HG02870 (cell line): ENCODE results near the gene ZFAND3.

ENCODE experiments used
- ATAC-seq: cut with Tn5 transposase; IDR thresholded peaks from one replicate; pipeline ENCODE4 v1.9.1; 2021; ENCODE audit warnings: mild to moderate bottlenecking, moderate library complexity; ENCODE audit not compliant: unreplicated experiment

The ZFAND3 gene

DNA sequence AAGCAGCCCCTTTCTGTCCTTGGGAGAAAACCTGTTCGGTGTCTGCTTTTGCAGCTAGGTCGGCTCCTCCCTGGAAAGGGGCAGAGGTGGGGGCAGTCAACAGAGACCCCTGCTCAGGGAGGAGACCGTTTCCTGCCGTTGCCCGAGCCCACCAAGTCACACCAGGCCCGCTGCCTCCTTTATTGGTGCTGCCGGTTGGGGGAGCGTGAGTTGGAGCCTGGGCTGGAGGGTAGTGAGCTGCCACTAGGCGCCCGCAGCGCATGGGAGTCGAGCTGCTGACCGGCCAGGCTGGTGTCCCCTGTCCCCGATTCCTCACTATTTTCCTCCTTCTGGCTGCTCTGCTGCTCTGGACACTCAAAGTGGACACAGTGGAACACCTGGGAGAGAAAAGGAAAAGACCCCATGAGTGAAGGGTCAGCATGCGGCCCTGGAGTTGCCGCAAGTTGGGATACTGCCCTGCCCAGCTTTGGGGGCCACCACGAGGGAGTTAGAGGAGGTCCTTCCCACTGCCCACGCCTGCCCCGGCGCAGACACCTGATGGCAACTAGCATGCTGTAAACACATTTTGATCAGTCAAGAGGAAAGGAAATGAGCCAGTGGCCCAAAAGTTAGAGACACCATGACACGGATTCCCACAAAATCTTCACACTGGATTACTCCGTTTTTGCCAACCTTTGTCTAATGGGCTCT is 355.4 kb downstream of the ZFAND3 start:
- no peak for ATAC-seq

DNA sequence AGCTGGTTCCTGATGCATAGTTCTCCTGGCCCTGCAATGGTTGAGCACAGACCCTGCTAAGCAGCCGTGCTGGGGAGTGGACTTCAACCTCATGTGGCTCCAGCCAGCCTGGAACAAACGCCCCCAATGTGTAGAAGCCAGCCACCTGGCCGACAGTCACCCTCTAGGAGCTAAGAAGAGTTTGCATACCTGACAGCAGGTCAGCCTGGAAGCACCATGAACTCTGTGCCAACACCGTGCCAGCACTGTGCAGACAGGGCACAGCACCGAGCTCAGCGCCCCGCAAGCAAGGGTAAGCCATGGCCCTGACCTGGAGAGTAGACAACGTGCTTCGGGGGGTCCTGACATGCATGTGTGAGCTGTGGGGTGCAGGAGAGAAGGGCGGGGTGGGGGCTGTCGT is 356.3 kb downstream of the ZFAND3 start:
- ATAC-seq, result no peak

DNA sequence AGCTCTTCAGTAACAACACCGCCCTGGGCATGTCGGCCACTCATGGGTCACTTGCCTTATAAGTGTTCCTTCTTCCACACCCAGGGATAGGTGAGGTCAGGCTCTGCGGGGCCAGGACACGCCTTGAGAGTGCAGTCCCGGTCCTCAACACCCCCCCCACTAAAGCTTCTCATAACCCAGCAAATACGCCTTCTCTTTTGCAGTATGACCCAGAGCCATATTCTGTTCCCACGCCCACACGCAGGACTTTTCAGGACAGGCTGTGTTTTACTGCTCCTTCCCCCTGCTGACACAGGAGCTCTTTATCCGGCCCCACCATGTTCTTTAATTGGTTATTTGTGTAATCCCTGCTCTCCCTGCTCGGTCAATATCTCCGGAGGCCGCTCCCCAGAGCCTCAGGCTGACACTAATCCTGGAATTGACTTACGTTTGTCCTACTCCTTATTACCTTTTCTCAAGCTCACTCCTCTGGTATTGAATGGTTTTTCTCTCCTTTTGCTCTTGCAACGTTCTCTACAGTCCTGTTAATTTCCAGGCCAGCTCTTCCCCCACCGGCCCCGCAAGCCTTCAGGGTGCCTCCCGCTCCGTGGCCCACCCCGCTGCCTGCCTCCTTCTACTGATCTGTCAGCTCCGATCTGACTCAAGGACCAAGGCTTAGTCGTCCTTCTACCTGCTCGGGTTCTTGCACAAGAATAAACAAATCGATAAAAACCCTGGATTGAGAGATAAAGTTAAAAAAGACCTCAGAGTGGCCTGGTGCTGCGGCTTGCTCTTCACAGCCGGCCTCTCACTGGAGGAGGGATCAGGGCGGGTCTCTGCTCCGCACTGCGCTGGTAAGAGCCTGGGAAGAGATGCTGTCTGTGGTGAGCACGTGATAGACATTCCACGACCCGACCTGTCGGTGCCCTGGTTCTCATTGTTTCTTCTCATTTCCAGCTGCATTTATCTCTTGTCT is 357.5 kb downstream of the ZFAND3 start:
- ATAC-seq, result no peak

DNA sequence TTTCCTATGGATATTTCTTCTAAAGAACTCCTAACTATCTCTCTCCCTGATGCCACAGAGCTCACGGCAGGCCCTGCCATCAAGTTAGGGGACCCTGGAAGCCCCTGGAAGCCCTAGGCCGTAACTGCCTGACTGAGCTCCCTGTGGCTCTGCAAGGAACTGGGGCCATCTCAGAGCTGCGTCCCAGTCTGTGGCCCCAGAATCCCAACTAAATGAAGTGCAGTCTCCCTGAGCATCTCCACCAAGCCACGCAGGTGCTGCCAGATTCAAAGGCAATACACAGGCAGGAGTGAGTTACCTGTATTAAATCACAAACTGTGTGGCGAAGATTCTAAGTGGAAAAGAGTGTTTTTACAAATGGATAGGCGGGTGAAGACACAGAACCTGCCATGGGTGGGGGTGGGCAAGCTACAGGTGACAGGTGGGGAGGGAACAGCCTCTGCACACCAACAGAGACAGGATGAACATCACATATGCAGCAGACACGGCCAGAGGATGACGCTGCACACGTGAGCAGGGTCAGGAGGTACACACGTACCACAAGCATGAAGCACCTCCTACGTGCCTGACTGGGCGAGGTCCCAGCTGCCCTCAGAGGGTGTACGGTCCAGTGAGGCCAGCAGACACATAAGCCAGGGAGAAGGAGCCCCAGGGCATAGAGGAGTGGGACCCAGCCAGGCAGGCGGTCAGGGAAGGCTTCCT is 358.5 kb downstream of the ZFAND3 start:
- ATAC-seq, result no peak

DNA sequence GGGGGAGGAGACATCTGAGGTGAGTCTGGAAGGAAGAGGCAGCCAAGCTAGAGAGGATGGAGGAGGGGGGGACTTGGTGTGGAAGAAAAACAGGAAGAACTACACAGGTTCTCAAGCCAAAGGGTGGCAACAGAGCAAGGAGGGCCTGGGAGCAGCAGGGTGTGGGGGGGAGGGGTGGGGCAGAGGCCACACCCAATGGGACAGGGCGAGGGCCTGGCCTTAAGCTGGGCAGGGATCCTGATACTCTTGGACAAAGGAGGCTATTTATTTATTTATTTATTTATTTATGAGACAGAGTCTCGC is 359.0 kb downstream of the ZFAND3 start:
- no peak for ATAC-seq

DNA sequence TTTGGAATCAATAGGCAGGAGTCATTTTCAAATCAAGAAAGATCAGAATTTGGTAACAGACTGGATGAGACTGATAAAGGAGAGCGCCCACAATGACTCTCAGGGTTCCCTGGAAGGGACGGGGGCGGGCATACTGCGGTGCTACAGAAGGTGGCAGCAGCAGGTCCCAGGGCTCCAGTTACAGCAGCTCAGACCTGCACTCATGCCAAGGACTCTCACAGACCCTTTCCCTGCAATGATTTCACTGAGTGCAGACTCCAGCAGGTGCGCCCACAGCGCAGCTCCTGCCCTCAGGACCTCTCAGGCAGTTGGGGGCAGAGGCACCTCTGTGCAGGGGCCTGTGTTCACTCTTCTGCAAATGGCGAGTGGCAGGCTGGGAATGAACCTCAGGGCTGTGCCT is 359.8 kb downstream of the ZFAND3 start:
- ATAC-seq, result no peak

DNA sequence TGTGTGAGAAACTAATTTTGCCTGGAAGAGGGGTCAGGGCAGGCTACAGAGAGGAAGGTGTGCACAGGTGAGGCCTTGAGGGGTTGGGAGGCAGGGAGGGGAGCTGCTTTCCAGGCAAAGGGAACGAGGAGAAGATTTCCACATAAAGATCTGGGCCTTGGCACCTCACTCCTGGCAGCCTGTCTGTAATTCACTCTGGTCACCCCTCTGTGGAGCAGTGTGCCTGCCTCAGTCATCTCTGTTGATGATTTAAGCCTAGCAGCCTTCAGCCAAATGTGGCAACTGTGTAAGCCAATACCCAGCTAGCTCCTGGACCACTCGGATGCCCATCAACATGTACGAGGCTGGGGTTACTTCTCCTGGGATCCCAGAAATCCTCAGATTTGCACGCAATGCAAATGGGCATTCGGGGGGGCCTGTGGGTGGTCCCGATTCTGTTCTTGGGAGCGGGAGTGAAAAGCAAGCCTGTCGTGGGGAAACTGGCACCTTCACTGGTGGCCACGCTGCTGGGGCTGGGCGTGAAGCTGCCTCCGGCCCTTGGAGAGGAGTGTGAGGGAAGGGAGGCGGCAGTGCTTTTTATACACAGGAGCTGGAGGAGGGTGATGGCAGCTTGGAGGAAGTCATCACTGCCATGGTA is 360.4 kb downstream of the ZFAND3 start:
- ATAC-seq, result no peak

DNA sequence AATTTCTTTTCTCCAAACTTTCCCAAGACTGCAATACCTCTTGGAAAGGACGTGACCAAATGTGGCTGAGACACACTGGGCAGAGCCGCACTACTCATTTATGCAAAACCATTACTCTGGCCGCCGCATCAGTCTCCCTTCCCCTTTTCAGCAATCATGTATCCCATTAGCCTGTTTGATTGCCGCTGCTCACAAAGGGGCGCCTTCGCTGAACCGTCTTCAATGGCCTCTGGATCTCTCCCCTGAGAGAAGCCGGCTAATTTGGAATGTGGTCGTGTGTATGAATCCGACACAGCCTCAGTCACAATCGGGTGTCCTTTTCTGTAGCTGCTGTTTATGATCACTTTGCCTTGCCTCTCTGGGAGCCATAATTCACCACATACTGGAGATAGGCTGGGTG is 361.1 kb downstream of the ZFAND3 start:
- no peak for ATAC-seq

DNA sequence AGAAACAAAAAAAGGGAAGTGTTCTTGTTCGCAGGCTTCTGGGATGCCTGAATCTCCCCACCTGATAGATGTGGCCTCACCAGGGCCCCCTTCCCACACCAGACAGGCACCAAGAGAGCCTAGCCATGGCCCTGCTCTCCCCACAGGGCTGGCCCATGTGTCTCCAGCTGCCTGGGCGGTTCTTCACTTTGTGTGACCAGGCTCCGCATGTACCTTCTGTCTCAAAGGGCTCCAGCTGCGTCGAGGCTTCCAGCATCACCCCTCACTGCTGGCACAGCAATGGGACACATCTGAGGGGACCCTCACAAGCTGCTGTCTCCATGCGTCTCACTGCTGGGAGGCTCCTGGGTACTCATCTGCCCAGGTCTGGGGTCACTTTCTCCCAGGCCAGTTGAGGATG is 362.9 kb downstream of the ZFAND3 start:
- no peak for ATAC-seq

DNA sequence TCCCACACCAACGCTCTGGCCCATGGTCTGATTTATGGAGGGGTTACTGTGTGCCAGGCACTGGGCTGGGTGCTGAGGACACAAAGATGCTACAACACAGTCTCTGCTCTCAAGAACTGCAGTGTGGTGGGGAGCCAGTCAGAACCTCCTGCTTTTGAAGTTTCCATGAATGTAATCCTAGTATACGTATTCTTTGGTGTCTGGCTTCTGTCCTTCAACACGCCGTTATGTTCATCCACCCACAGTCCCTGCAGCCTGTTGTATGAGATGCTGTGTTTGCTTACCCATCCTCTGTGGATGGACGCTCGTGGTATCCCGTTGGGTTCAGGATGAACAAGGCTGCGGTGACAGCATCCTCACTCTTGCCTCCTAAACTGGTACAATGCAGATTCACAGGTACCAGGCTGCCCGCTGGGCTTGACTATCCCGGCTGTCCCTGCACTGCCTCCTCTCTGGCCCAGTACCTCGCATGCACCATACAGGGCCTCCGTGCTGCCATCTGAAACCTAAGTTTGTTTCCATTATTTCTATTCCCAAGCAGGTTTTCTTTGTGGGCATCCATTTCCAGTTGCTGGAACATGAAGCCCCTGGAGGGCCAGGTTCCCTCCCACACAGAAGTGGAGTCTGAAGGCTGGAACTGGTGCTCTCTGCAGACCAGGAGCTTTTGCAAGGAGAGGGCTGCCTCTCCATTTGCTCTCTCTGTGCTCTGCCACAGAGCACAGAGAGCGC is 364.5 kb downstream of the ZFAND3 start:
- ATAC-seq, result no peak

DNA sequence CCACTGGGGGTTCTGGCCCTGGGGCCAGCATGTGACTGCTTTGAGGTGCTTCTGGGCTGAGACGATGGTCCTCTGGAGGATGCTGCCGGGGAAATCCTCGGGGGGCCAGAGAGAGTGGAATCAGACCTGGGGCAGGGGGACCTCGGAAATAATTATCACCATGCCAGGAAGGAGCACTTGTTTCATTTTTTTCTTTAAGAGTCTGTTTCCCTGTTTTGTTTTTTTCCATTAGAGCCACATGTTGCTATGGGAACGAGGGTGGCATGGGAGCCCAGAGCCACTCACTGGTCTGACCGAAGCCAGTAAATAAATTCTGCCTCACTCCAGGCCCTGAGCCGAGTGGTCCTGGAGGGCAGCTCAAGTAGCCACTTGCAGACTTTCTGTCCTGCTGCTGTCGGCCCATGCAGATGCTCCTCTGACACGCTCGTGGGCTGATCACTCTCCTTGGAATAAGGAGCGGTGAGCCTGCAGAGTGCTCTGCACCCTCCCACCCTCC is 365.1 kb downstream of the ZFAND3 start:
- ATAC-seq, result no peak

DNA sequence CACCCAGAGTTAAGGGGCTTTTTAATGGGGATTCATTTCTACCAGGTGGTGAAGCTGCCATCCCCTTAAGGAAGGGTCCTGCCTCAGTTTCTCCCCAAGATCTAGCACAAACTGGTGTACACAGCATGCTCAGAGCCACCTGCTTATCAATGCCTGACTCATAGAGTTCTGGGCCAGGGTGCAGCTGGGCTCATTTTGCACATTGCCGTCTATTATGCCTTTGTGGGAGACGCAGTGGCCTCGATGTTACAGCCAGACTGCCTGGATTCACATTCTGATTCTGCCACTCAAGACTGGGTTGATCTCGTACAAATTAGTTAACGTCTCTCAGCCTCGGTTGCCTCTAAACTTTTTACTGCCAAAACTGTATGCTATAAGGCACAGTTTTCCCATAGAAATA is 365.7 kb downstream of the ZFAND3 start:
- no peak for ATAC-seq

DNA sequence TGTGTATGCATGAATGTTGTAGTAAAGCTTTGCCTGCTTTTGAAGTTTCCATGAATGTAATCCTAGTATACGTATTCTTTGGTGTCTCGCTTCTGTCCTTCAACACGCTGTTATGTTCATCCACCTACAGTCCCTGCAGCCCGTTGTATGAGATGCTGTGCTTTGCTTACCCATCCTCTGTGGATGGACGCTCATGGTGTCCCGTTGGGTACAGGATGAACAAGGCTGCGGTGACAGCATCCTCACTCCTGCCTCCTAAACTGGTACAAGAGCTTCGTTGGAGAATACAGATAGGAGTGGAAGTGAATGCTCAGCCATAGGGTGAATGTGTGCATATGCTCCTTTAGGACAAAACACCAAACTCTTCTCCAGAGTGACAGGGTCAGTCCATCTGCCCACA is 366.2 kb downstream of the ZFAND3 start:
- no peak for ATAC-seq

DNA sequence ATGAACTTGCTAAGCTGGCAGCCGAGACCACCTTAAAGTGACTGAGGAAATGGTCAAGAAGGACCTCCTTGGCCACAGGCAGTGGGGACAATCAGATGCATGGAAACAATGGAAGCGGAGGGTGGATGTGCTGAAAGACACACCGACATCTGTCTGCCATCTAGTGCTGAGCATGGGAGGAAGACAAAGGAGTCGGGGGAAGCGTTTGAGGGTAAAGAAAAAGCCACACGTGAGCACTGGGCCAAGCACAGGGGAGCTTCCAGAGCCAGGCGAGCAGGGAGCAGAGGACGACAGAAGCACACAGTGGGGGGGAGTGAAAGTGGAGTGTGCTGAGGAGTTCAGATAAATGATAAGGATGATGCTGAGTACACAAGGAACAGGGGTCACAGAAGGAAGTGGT is 367.8 kb downstream of the ZFAND3 start:
- no peak for ATAC-seq

DNA sequence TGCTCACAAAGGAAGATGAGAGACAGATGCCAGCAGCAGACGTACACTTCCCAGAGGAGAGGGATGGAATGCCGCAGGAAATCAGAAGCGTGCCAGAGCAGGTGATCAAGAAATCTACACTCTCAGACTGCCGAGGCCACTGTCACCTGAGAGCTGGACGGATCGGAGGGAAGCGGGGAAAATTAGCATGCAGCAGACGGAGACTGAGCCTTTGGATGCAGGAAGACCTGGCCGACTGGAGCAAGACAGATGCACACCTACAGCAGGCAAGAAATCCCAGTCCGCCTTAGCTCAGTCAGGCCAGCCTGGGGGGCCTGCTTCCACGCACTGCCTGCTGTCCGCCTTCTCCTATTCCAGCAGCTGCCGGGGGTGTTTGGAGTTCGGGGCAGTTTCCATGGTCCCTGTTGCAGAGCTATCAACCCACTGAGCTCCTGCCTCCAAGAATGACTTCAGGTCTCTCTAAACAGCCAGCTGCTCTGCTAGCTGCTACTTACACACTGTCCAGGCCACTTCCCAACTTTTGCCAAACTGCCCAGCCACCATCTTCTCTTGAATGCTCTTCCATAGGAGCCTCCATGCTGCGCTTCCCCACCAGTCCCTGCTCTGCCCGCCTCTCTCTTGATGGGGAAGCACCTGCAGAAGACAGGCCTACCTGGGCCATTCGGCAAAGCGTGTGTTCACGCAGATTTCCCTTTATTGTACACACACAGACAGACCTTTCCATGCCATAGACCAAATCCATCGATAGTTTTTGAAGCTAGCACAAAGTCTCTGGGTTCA is 368.5 kb downstream of the ZFAND3 start:
- no peak for ATAC-seq

DNA sequence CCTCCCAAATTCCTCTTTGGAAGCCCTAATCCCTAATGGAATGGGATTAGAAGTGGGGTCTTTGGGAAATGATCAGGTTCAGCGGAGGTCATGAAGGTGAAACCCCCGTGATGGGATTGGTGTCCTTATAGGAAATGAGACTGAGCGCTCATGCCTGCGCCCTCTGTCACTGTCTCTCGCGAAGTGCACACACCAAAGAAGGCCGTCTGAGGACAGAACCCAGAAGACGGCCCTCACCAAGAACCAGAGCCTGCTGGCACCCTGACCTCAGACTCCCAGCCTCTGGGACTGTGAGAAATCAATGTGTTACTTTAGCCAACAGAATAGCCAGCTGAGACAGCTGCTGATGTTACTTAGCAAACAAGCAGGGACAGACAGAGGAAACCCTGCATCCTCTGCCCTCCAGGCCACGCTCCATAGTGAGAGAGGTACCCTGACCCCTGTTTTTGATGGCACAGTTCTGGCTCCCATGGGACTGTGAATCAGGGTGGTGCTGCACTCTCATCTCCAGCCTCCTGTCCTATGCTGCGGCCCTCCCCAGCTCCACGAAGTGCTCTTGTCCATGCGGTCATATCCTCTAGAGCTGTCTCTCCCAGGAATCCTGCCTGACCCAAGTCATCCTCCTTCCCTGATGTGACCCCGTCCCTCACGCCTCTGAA is 369.3 kb downstream of the ZFAND3 start:
- no peak for ATAC-seq

DNA sequence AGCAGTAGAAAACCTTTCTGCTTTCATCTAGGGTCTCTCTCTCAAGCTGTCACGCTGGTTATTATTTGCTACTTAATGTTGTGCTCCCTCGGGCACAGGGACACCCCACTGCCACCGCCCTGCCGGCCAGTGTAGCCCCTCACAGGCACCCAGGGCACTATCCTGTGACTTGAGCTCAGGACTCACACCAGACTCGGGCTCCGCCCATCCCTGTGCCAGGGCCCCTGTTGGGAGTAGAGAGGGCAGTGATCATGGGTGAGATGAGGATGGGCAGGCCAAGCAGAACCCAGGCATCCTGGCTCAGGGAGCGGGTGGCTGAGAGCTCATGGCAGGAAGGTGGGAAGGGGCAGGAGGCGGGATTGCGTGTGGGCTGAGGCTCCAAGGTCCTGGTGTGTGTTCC is 371.9 kb downstream of the ZFAND3 start:
- no peak for ATAC-seq

DNA sequence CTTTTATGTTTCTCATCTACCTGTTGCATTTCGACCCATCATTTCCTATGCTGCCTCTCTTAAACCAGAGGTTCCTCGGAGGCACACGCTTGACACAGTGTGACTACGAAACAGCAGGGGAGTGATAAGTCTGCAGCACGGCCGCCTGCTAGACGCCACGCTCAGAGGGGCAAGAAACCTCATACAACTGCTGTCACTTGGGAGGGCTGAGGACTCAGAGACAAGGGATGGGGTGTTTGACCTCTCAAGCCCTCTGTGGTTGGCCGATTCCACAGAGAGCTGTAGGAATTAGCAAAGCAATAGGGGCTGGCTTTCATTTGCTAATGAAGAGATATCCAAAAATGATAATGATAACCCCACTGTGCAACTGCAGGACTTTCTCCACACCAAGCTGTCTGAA is 372.5 kb downstream of the ZFAND3 start:
- ATAC-seq, result no peak

DNA sequence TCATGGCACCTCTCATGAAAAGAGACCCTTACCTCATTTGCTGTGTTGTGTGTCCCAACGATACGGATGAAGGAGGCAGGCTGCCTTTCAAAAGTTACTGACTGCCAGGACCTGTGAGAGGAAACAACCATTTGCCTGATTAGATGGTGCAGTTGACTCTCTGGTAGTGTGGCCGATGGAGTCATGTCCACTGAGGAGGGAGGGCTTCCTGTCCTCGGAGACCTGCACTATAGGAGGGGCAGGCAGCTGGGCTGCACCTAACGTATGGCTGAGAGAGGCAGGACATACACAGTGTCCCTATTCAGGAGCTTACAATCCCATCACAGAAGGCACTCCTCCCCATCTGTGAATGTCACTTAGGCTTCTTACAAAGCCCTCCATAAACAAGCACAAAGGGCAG is 373.0 kb downstream of the ZFAND3 start:
- ATAC-seq, result no peak
